GM12878 (cell line): ENCODE data around the gene FKBP2. TPM values are rescaled to one million over a fixed set of nuclear protein-coding genes. Genes with fewer than 3 reads are reported as not detected.
A peak's percentile ranks its signal among the peaks of the same experiment; 100 is the strongest.

Experiments
- ATAC-seq: fragments of 200-7000 bp; cut with Tn5 transposase; 3 replicates; pipeline ENCODE4 v1.9.1; 2020; ENCODE audit warnings: mild to moderate bottlenecking, moderate library complexity
- BruUV-seq: library from RNA; stranded (reverse); fragments of 400-500 nt; replicated peaks from 2 replicates; lab custom pipeline; 2021; lab: Mats Ljungman, UMichigan
- CTCF ChIA-PET: fragments of 300-600 bp; sonication (Branson Sonifier 250); formaldehyde crosslinking; extraction: SDS; loops from one replicate; lab custom pipeline; 2021; ENCODE audit warnings: inconsistent platforms; lab: Yijun Ruan, JAX
- POLR2A ChIA-PET: fragments of 350-600 bp; formaldehyde crosslinking; extraction: SDS; loops from one replicate; lab custom pipeline; 2021; ENCODE audit warnings: inconsistent platforms; lab: Charles Lee
- RAD21 ChIA-PET: fragments of 300-600 bp; sonication (Branson Sonifier 250); formaldehyde crosslinking; loops from one replicate; lab custom pipeline; 2023; ENCODE audit warnings: antibody characterized with exemption; ENCODE audit not compliant: unreplicated experiment; lab: Charles Lee
- SMC1A ChIA-PET: fragments of 300-600 bp; sonication (Branson Sonifier 250); formaldehyde crosslinking; loops from one replicate; lab custom pipeline; 2023; ENCODE audit not compliant: unreplicated experiment, uncharacterized antibody; lab: Charles Lee
- DNase-seq: peaks from one replicate; pipeline ENCODE4 v3.0.0-alpha.2; 2011; ENCODE audit warnings: low read depth, low spot score
- FAIRE-seq: peaks from 3 replicates; lab custom pipeline; 2011; peaks lifted over from hg19 to GRCh38; lab: Jason Lieb, UNC
- H2AFZ ChIP-seq: 2 replicates; pipeline ENCODE4 v1.6.0; 2011; ENCODE audit warnings: low read depth, low read length, control low read depth; ENCODE audit not compliant: control insufficient read depth
- H3K27ac ChIP-seq: 2 replicates; pipeline ENCODE4 v1.5.1; 2011; ENCODE audit warnings: control low read depth; ENCODE audit not compliant: control insufficient read depth, insufficient read depth
- H3K27me3 ChIP-seq, 2 experiments: replicated peaks in 1 of 2; 2 replicates each; pipeline versions ENCODE4 v1.6.0 to v1.6.1; 2011; ENCODE audit warnings: low read length in 1 of 2; ENCODE audit not compliant: control insufficient read depth in 2 of 2, insufficient read depth in 2 of 2
- H3K36me3 ChIP-seq, 2 experiments: 2 replicates each; pipeline ENCODE4 v1.5.1; 2011; ENCODE audit warnings: low read length in 1 of 2; ENCODE audit not compliant: control insufficient read depth in 2 of 2, insufficient read depth in 2 of 2
- H3K4me1 ChIP-seq: 2 replicates; pipeline ENCODE4 v1.6.1; 2011; ENCODE audit warnings: mild to moderate bottlenecking, low read length, moderate library complexity, mixed read lengths; ENCODE audit not compliant: control insufficient read depth, insufficient read depth
- H3K4me2 ChIP-seq: 2 replicates; pipeline ENCODE4 v1.6.0; 2011; ENCODE audit warnings: control low read depth; ENCODE audit not compliant: control insufficient read depth, insufficient read depth
- H3K4me3 ChIP-seq: fragments of 200-600 bp; sonication (generic); 2 replicates; pipeline ENCODE4 v1.5.1; 2016
- H3K79me2 ChIP-seq: 2 replicates; pipeline ENCODE4 v1.6.0; 2011; ENCODE audit warnings: low read length; ENCODE audit not compliant: control insufficient read depth, insufficient read depth
- H3K9ac ChIP-seq: 2 replicates; pipeline ENCODE4 v1.8.0; 2011; ENCODE audit warnings: low read length, control low read depth, mixed read lengths; ENCODE audit not compliant: control insufficient read depth, insufficient read depth
- H3K9me3 ChIP-seq: replicated peaks from 3 replicates; pipeline ENCODE4 v1.5.1; 2011; ENCODE audit warnings: mild to moderate bottlenecking, low read length; ENCODE audit not compliant: control insufficient read depth, insufficient read depth
- H4K20me1 ChIP-seq: 2 replicates; pipeline ENCODE4 v1.6.0; 2011; ENCODE audit not compliant: control insufficient read depth, insufficient read depth
- BHLHE40 ChIP-seq, 2 experiments: fragments of 450-650 bp in 1 of 2; IDR thresholded peaks; 2 replicates each; pipeline ENCODE4 v1.6.1; 2011 to 2017; ENCODE audit warnings: low read depth in 2 of 2, borderline replicate concordance in 1 of 2, improper control_type of control experiment in 1 of 2, low read length in 1 of 2, mild to moderate bottlenecking in 1 of 2
- CREB1 ChIP-seq: IDR thresholded peaks from 2 replicates; pipeline ENCODE4 v1.6.1; 2012; ENCODE audit warnings: low read depth, mild to moderate bottlenecking, inconsistent platforms
- EED ChIP-seq: sonication (generic); IDR thresholded peaks from 2 replicates; pipeline ENCODE4 v1.6.1; 2016; ENCODE audit warnings: antibody characterized with exemption, low read depth
- HDGF ChIP-seq: fragments of 450-650 bp; IDR thresholded peaks from 2 replicates; pipeline ENCODE4 v1.6.1; 2016; ENCODE audit warnings: antibody characterized with exemption
- IKZF1 ChIP-seq: fragments of 450-650 bp; conservative IDR thresholded peaks from 2 replicates; pipeline ENCODE4 v1.6.1; 2017; ENCODE audit warnings: antibody characterized with exemption, mild to moderate bottlenecking
- NFIC ChIP-seq: IDR thresholded peaks from 2 replicates; pipeline ENCODE4 v1.6.1; 2012; ENCODE audit warnings: low read depth, mild to moderate bottlenecking, inconsistent platforms, low read length, moderate library complexity
- POLR2A ChIP-seq: IDR thresholded peaks from 2 replicates; pipeline ENCODE4 v1.6.1; 2011; ENCODE audit warnings: low read depth, mild to moderate bottlenecking, low read length
- POLR2AphosphoS5 ChIP-seq: IDR thresholded peaks from 2 replicates; pipeline ENCODE4 v1.6.1; 2011; ENCODE audit warnings: mild to moderate bottlenecking, low read length, inconsistent platforms
- RAD21 ChIP-seq: IDR thresholded peaks from 2 replicates; pipeline ENCODE4 v1.6.1; 2011; ENCODE audit warnings: mild to moderate bottlenecking, low read depth, low read length, moderate library complexity; ENCODE audit not compliant: insufficient read depth
- RUNX3 ChIP-seq: IDR thresholded peaks from 2 replicates; pipeline ENCODE4 v1.6.1; 2012; ENCODE audit warnings: low read length, inconsistent platforms
- SMAD1 ChIP-seq: fragments of 450-650 bp; IDR thresholded peaks from 2 replicates; pipeline ENCODE4 v1.6.1; 2018; ENCODE audit warnings: mild to moderate bottlenecking, low read depth; ENCODE audit not compliant: partially characterized antibody
- SMC3 ChIP-seq: IDR thresholded peaks from 2 replicates; pipeline ENCODE4 v1.6.1; 2011; ENCODE audit warnings: low read length, improper control_type of control experiment, borderline replicate concordance
- SP1 ChIP-seq: IDR thresholded peaks from one replicate; pipeline ENCODE4 v1.6.1; 2011; ENCODE audit warnings: low read depth, low read length
- TCF12 ChIP-seq: IDR thresholded peaks from 2 replicates; pipeline ENCODE4 v1.6.1; 2011; ENCODE audit warnings: low read depth, mild to moderate bottlenecking, low read length
- YY1 ChIP-seq: IDR thresholded peaks from 2 replicates; pipeline ENCODE4 v1.6.1; 2011; ENCODE audit warnings: low read depth, mild to moderate bottlenecking, low read length
- WGBS: methylation state at CpG from one replicate; pipeline ENCODE4 v1.1.6; 2016; ENCODE audit warnings: low lambda C conversion rate; ENCODE audit not compliant: insufficient replicate concordance, insufficient coverage; ENCODE audit errors: missing lambda C conversion rate; 5-methylcytosine and 5-hydroxymethylcytosine counted together
- in situ Hi-C: fragments of 300-500 bp; cut with MboI; formaldehyde crosslinking; loops from 9 replicates; pipeline ENCODE4 v1.14.3; 2018; ENCODE audit warnings: mixed read lengths
- intact Hi-C: fragments of 100-400 bp; cut with micrococcal nuclease; formaldehyde crosslinking; loops from one replicate; pipeline ENCODE4 v1.14.2; 2022; ENCODE audit not compliant: unreplicated experiment
- polyA plus RNA-seq, 11 experiments: library from polyadenylated mRNA; depleted of rRNA in 4 of 11; unstranded in 6 of 11; stranded (reverse) in 5 of 11; fragments of >200 nt; fragmentation: Nextera tagmentation in 4 of 11; fragmentation: Illumina TruSeq in 1 of 11; extraction: Ambion mirVana in 4 of 11; extraction: Trizol in 1 of 11; gene quantifications; 1 replicate in 1 of 11; 2 replicates in 10 of 11; pipeline versions ENCODE4 v1.2.1 to v1.2.3, GENCODE V29; 2011 to 2016; ENCODE audit warnings: inconsistent platforms in 2 of 11, missing spikeins in 2 of 11, low read depth in 1 of 11
- total RNA-seq, 4 experiments: library from RNA; depleted of rRNA in 3 of 4; stranded (reverse); fragments of >200 nt in 3 of 4; fragmentation: Illumina TruSeq in 1 of 4; extraction: Trizol in 1 of 4; gene quantifications; 2 replicates each; pipeline versions ENCODE4 v1.2.1 to v1.2.3, GENCODE V29; 2013 to 2021
- TF ChIP-seq, protein P1 (sequence below), 3 experiments: IDR thresholded peaks in 2 of 3; conservative IDR thresholded peaks in 1 of 3; 2 replicates each; pipeline ENCODE4 v1.5.1; 2011; ENCODE audit warnings: low read depth in 3 of 3, low read length in 3 of 3, mild to moderate bottlenecking in 3 of 3, control low read depth in 2 of 3, moderate library complexity in 2 of 3, inconsistent platforms in 1 of 3, mixed read lengths in 1 of 3; ENCODE audit not compliant: control insufficient read depth in 2 of 3, insufficient read depth in 1 of 3; ENCODE audit errors: extremely low read depth in 1 of 3
- TF ChIP-seq, protein P2 (sequence below): fragments of 450-650 bp; IDR thresholded peaks from 2 replicates; pipeline ENCODE4 v1.6.1; 2017; ENCODE audit warnings: mild to moderate bottlenecking, low read depth, inconsistent platforms; ENCODE audit not compliant: poor library complexity, severe bottlenecking

Gene FKBP2
- total and polyA plus RNA-seq, 10 of the 15 experiments (the other 5 are each of a cell fraction or from before 2014, with no cell fraction given): 1.8 to 99.7 (median 39.5) TPM

DNA sequence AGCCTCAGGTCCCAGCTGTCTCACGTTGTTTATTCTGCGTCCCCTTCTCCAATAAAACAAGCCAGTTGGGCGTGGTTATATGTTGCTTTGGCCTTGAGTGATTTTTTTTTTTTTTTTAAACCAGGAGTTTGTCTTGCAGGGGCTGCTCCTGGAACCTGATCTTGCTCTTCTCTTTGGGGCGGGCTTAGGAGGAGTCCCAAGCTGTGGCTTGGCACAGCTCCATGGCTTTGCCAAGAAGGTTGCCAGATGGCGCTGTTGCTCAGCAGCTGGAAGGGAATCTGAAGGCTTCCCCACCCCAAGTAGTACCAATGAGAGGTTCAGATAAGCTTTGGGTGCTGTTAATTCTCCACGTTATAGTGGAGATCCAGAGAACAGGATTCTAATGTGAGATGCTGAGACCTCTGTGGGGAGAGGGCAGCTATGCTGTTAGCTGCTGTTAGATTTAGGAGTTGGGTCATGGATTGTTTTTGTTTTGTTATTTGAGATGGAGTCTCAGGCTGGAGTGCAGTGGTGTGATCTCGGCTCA is 36.4 kb upstream of the FKBP2 start:
- no peak overlapping the region for H2AFZ ChIP-seq
- TF ChIP-seq RAD21: peak; percentile 82
- TF ChIP-seq POLR2A: peak; percentile 34; the same call in 1 of the 2 replicates
- 0 out of 2 replicates have a peak, but pooled peaks have one; percentile 47 for TF ChIP-seq TCF12
- 0 out of 2 replicates have a peak, but pooled peaks have one; percentile 10 for TF ChIP-seq HDGF
- TF ChIP-seq, protein P1, sequence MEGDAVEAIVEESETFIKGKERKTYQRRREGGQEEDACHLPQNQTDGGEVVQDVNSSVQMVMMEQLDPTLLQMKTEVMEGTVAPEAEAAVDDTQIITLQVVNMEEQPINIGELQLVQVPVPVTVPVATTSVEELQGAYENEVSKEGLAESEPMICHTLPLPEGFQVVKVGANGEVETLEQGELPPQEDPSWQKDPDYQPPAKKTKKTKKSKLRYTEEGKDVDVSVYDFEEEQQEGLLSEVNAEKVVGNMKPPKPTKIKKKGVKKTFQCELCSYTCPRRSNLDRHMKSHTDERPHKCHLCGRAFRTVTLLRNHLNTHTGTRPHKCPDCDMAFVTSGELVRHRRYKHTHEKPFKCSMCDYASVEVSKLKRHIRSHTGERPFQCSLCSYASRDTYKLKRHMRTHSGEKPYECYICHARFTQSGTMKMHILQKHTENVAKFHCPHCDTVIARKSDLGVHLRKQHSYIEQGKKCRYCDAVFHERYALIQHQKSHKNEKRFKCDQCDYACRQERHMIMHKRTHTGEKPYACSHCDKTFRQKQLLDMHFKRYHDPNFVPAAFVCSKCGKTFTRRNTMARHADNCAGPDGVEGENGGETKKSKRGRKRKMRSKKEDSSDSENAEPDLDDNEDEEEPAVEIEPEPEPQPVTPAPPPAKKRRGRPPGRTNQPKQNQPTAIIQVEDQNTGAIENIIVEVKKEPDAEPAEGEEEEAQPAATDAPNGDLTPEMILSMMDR (IDR thresholded peaks at IDR 0.05 in 2 of 3, conservative IDR thresholded peaks at IDR 0.05 in 1 of 3; ENCODE audit: control insufficient read depth in 2 of 3, extremely low read depth in 1 of 3, insufficient read depth in 1 of 3, low read depth in 3 of 3, low read length in 3 of 3): peak; percentile 73 to 92 (median 77)
- TF ChIP-seq, protein P2, sequence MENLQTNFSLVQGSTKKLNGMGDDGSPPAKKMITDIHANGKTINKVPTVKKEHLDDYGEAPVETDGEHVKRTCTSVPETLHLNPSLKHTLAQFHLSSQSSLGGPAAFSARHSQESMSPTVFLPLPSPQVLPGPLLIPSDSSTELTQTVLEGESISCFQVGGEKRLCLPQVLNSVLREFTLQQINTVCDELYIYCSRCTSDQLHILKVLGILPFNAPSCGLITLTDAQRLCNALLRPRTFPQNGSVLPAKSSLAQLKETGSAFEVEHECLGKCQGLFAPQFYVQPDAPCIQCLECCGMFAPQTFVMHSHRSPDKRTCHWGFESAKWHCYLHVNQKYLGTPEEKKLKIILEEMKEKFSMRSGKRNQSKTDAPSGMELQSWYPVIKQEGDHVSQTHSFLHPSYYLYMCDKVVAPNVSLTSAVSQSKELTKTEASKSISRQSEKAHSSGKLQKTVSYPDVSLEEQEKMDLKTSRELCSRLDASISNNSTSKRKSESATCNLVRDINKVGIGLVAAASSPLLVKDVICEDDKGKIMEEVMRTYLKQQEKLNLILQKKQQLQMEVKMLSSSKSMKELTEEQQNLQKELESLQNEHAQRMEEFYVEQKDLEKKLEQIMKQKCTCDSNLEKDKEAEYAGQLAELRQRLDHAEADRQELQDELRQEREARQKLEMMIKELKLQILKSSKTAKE: peak; percentile 46
- TF ChIP-seq POLR2AphosphoS5: peak; percentile 62; the same call in 1 of the 2 replicates
- TF ChIP-seq EED: no peak
- TF ChIP-seq SMAD1: peak; percentile 90
- no peak for TF ChIP-seq SP1
- TF ChIP-seq SMC3: peak; percentile 67; the same call in 1 of the 2 replicates
- 0 out of 2 replicates have a peak, but pooled peaks have one; percentile 25 for TF ChIP-seq IKZF1
- no peak for TF ChIP-seq NFIC
- TF ChIP-seq CREB1: no peak
- peak; percentile 85 for TF ChIP-seq RUNX3
- TF ChIP-seq YY1: peak; percentile 63; the same call in 1 of the 2 replicates
- peak; percentile 14 to 49; a peak in 1 of 4 replicates for TF ChIP-seq BHLHE40 (IDR thresholded peaks at IDR 0.05; ENCODE audit: borderline replicate concordance in 1 of 2, low read depth in 2 of 2, low read length in 1 of 2)
- SMC1A ChIA-PET: interaction anchor here (0.6 to 5.5 kb wide), 20 partner anchors 9 to 151 kb away, joined by 3 to 98 read pairs (median 5); partner anchors contain the start of genes CATSPERZ, ESRRA, FKBP2 and NUDT22
- no peak overlapping the region for H3K4me3 ChIP-seq
- BruUV-seq: no TSS peak
- peak overlapping the region; percentile 3; the same call in 1 of the 2 replicates for H3K27ac ChIP-seq
- H3K36me3 ChIP-seq: peaks cover 33 to 37% of the 10 kb centered on the region in 2 experiments
- WGBS: 55% methylated on average over 7 of the region's 7 CpGs
- ATAC-seq: peak; percentile 43
- POLR2A ChIA-PET: interaction anchor here (0.6 to 5.8 kb wide), 15 partner anchors 12 to 1398 kb away, joined by 3 to 85 read pairs (median 12); partner anchors contain the start of genes CATSPERZ, ESRRA, FKBP2 and NUDT22
- H3K27me3 ChIP-seq: no peaks in the 10 kb centered on the region
- no peak for FAIRE-seq
- peak; percentile 52 for DNase-seq
- RAD21 ChIA-PET: interaction anchor here (0.7 to 6.6 kb wide), 20 partner anchors 10 to 155 kb away, joined by 3 to 125 read pairs (median 7); partner anchors contain the start of genes BAD, CATSPERZ, DNAJC4 and ESRRA
- H3K9me3 ChIP-seq: no peaks in the 10 kb centered on the region
- H4K20me1 ChIP-seq: no peaks in the 10 kb centered on the region
- H3K4me1 ChIP-seq: peaks cover 26% of the 10 kb centered on the region
- intact Hi-C loops: loop anchor here (1.0 to 2.0 kb wide), 3 partner anchors 18 to 100 kb away; partner anchors contain the start of genes FKBP2 and STIP1
- in situ Hi-C loops: loop anchor here (5.0 kb wide), 1 partner anchor 98 kb away; the partner anchor contains the start of gene CATSPERZ
- CTCF ChIA-PET: interaction anchor here (0.6 to 9.7 kb wide), 28 partner anchors 9 to 367 kb away, joined by 3 to 238 read pairs (median 5); partner anchors contain the start of genes BAD, CATSPERZ, DNAJC4 and ESRRA
- no peak overlapping the region for H3K9ac ChIP-seq
- no peak overlapping the region for H3K4me2 ChIP-seq
- H3K79me2 ChIP-seq: peaks cover 39% of the 10 kb centered on the region
